Caco-2 (cell line): ENCODE measurements around the gene TMEM154. TPM values are rescaled to one million over a fixed set of nuclear protein-coding genes. Genes with fewer than 3 reads are reported as not detected.

Experiments
- BruUV-seq: library from RNA; stranded (reverse); fragments of 400-500 nt; replicated peaks from 2 replicates; lab custom pipeline; 2021; lab: Mats Ljungman, UMichigan
- CTCF ChIA-PET: fragments of 300-600 bp; sonication (Branson Sonifier 250); formaldehyde crosslinking; loops from one replicate; lab custom pipeline; 2022; ENCODE audit warnings: antibody characterized with exemption; lab: Charles Lee
- POLR2A ChIA-PET: fragments of 300-600 bp; sonication (Branson Sonifier 250); formaldehyde crosslinking; loops from one replicate; lab custom pipeline; 2022; ENCODE audit warnings: antibody characterized with exemption; lab: Charles Lee
- DNase-seq, 2 experiments: peaks; one replicate each; pipeline versions ENCODE4 v3.0.0 to v3.0.0-alpha.2; 2020 to 2022
- H3K27me3 ChIP-seq: replicated peaks from 2 replicates; pipeline ENCODE4 v1.6.0; 2011; ENCODE audit warnings: low read length; ENCODE audit not compliant: control insufficient read depth, insufficient read depth
- H3K36me3 ChIP-seq: 2 replicates; pipeline ENCODE4 v1.5.1; 2011; ENCODE audit warnings: low read length; ENCODE audit not compliant: control insufficient read depth, insufficient read depth
- H3K4me1 ChIP-seq: fragments of 250-450 bp; sonication (Bioruptor Pico); 2 replicates; pipeline ENCODE4 v1.5.1; 2020; ENCODE audit warnings: mild to moderate bottlenecking
- H3K4me3 ChIP-seq: 2 replicates; pipeline ENCODE4 v1.5.1; 2011; ENCODE audit warnings: low read depth, mild to moderate bottlenecking, control low read depth, low read length
- H3K9me3 ChIP-seq: fragments of 250-450 bp; sonication (Bioruptor Pico); 2 replicates; pipeline ENCODE4 v1.5.1; 2020; ENCODE audit warnings: mild to moderate bottlenecking, moderate library complexity
- H3K27ac Mint-ChIP-seq: one replicate; pipeline ENCODE4 v1.8.0; 2022; ENCODE audit warnings: mixed read lengths; ENCODE audit not compliant: unreplicated experiment
- H3K27me3 Mint-ChIP-seq: one replicate; pipeline ENCODE4 v1.8.0; 2022; ENCODE audit warnings: mixed read lengths; ENCODE audit not compliant: insufficient read depth, unreplicated experiment
- H3K36me3 Mint-ChIP-seq: one replicate; pipeline ENCODE4 v1.8.0; 2022; ENCODE audit warnings: mild to moderate bottlenecking, mixed read lengths; ENCODE audit not compliant: insufficient read depth, unreplicated experiment
- H3K4me1 Mint-ChIP-seq: one replicate; pipeline ENCODE4 v1.8.0; 2022; ENCODE audit warnings: low read depth, mixed read lengths; ENCODE audit not compliant: unreplicated experiment
- H3K4me3 Mint-ChIP-seq: one replicate; pipeline ENCODE4 v1.8.0; 2022; ENCODE audit warnings: mild to moderate bottlenecking, moderate library complexity, mixed read lengths; ENCODE audit not compliant: unreplicated experiment
- H3K9me3 Mint-ChIP-seq: one replicate; pipeline ENCODE4 v1.8.0; 2022; ENCODE audit warnings: mixed read lengths; ENCODE audit not compliant: unreplicated experiment
- CTCF ChIP-seq, 2 experiments: fragments of 200-600 bp in 1 of 2; IDR thresholded peaks; 1 replicate in 1 of 2; 2 replicates in 1 of 2; pipeline versions ENCODE4 v1.5.1 to v1.8.0; 2011 to 2022; ENCODE audit warnings: antibody characterized with exemption in 1 of 2, control low read depth in 1 of 2, inconsistent platforms in 1 of 2, low read depth in 1 of 2, low read length in 1 of 2, mild to moderate bottlenecking in 1 of 2, moderate library complexity in 1 of 2; ENCODE audit not compliant: insufficient read depth in 1 of 2, severe bottlenecking in 1 of 2, unreplicated experiment in 1 of 2
- intact Hi-C: fragments of 100-400 bp; cut with micrococcal nuclease; formaldehyde crosslinking; loops from one replicate; pipeline ENCODE4 v1.10.0; 2022; ENCODE audit not compliant: unreplicated experiment
- total RNA-seq: library from RNA; stranded (reverse); gene quantifications from 2 replicates; pipeline ENCODE4 v1.2.3, GENCODE V29; 2022

Gene TMEM154
- total RNA-seq, 1 experiment from 2014 or later, result 4.6 TPM

- H3K9me3 ChIP-seq, result no peaks in the 10 kb centered on the region
- intact Hi-C loops, result no loop called here
- no peaks in the 10 kb centered on the region for H3K36me3 ChIP-seq
- H3K4me3 ChIP-seq, result no peak overlapping the region
- H3K27me3 ChIP-seq, result no peaks in the 10 kb centered on the region
- H3K36me3 Mint-ChIP-seq, result no peaks in the 10 kb centered on the region
- H3K4me1 ChIP-seq, result 0 out of 2 replicates have a peak, but pooled peaks cover 1% of the 10 kb centered on the region
- H3K27me3 Mint-ChIP-seq, result no peaks in the 10 kb centered on the region
- H3K9me3 Mint-ChIP-seq, result peaks cover 10% of the 10 kb centered on the region
- CTCF ChIA-PET, result no interaction called here
- DNase-seq, result no peak
- H3K4me3 Mint-ChIP-seq, result no peak overlapping the region
- TF ChIP-seq CTCF (IDR thresholded peaks at IDR 0.05; ENCODE audit: insufficient read depth in 1 of 2, low read depth in 1 of 2, low read length in 1 of 2, severe bottlenecking in 1 of 2, unreplicated experiment in 1 of 2), result no peak
- POLR2A ChIA-PET, result no interaction called here
- no peak overlapping the region for H3K27ac Mint-ChIP-seq
- H3K4me1 Mint-ChIP-seq, result no peaks in the 10 kb centered on the region
- BruUV-seq, result no TSS peak
Measured at GRCh38 chr4:152587127-152587526, 92.7 kb downstream of the TMEM154 start.

- no peaks in the 10 kb centered on the region for H3K27me3 Mint-ChIP-seq
- no TSS peak for BruUV-seq
Measured at GRCh38 chr4:152586668-152587067, 93.1 kb downstream of the TMEM154 start.

GRCh38 chr4:152585023-152585441, 94.8 kb downstream of the TMEM154 start:
- Mint-ChIP-seq H3K9me3 (peaks cover 10% of the 10 kb centered on the region), H3K4me1 (peaks cover 7% of the 10 kb centered on the region), H3K27ac (no peak overlapping the region), H3K27me3 (no peaks in the 10 kb centered on the region), H3K36me3 (no peaks in the 10 kb centered on the region), H3K4me3 (no peak overlapping the region)
- Histone ChIP-seq H3K9me3 (no peaks in the 10 kb centered on the region), H3K36me3 (no peaks in the 10 kb centered on the region), H3K4me1 (peaks cover 9% of the 10 kb centered on the region; the same call in 1 of the 2 replicates), H3K4me3 (no peak overlapping the region), H3K27me3 (no peaks in the 10 kb centered on the region)
- ChIA-PET POLR2A (no interaction called here), CTCF (no interaction called here)
- no peak for TF ChIP-seq CTCF (IDR thresholded peaks at IDR 0.05; ENCODE audit: insufficient read depth in 1 of 2, low read depth in 1 of 2, low read length in 1 of 2, severe bottlenecking in 1 of 2, unreplicated experiment in 1 of 2)
- DNase-seq, result no peak
- no TSS peak for BruUV-seq
- intact Hi-C loops, result no loop called here

More at GRCh38 chr4:152586668-152587067, 93.1 kb downstream of the TMEM154 start:
- Histone ChIP-seq H3K27me3 (no peaks in the 10 kb centered on the region), H3K4me1 (peaks cover 6% of the 10 kb centered on the region; the same call in 1 of the 2 replicates), H3K4me3 (no peak overlapping the region), H3K36me3 (no peaks in the 10 kb centered on the region), H3K9me3 (no peaks in the 10 kb centered on the region)
- H3K36me3 Mint-ChIP-seq, result no peaks in the 10 kb centered on the region
- no peak for TF ChIP-seq CTCF (IDR thresholded peaks at IDR 0.05; ENCODE audit: insufficient read depth in 1 of 2, low read depth in 1 of 2, low read length in 1 of 2, severe bottlenecking in 1 of 2, unreplicated experiment in 1 of 2)
- H3K4me1 Mint-ChIP-seq, result peaks cover 2% of the 10 kb centered on the region
- intact Hi-C loops, result no loop called here
- no peak for DNase-seq
- H3K4me3 Mint-ChIP-seq, result no peak overlapping the region
- ChIA-PET CTCF (no interaction called here), POLR2A (no interaction called here)
- H3K9me3 Mint-ChIP-seq, result peaks cover 10% of the 10 kb centered on the region
- no peak overlapping the region for H3K27ac Mint-ChIP-seq
